Tibial nerve (tissue), 4 donors: ENCODE measurements around the gene PPP2R5D.
"Not testable (repeated sequence)": the region's sequence is repeated elsewhere in the genome, so short reads cannot be mapped to it uniquely, and the experiment has no call there.

Source experiments
- CTCF ChIP-seq, 5 experiments: fragments of 200-600 bp in 3 of 5; fragments of 450-650 bp in 2 of 5; sonication (generic) in 3 of 5; IDR thresholded peaks; one replicate each; pipeline ENCODE4 v1.5.1; 2016 to 2019; ENCODE audit warnings: antibody characterized with exemption in 5 of 5, mild to moderate bottlenecking in 3 of 5, moderate library complexity in 2 of 5
- EP300 ChIP-seq, 2 donors: sonication (generic); formaldehyde crosslinking; IDR thresholded peaks; one replicate each; pipeline ENCODE4 v1.6.1; 2017; ENCODE audit warnings: antibody characterized with exemption in 2 of 2, mild to moderate bottlenecking in 1 of 2
- POLR2A ChIP-seq, 2 donors: fragments of 450-650 bp; IDR thresholded peaks; one replicate each; pipeline ENCODE4 v1.6.1; 2017; ENCODE audit warnings: antibody characterized with exemption in 2 of 2, mild to moderate bottlenecking in 2 of 2, moderate library complexity in 2 of 2

- not testable (repeated sequence) for TF ChIP-seq CTCF, POLR2A, EP300 (IDR thresholded peaks at IDR 0.05)
Observed at GRCh38 chr6:42998205-42998604, 13.8 kb downstream of the PPP2R5D start.
